ENCODE results near the gene EFCAB8. TPM values are rescaled to one million over a fixed set of nuclear protein-coding genes. Genes with fewer than 3 reads are reported as not detected.

The EFCAB8 gene
- total RNA-seq, 1 experiment from 2014 or later = not detected

DNA sequence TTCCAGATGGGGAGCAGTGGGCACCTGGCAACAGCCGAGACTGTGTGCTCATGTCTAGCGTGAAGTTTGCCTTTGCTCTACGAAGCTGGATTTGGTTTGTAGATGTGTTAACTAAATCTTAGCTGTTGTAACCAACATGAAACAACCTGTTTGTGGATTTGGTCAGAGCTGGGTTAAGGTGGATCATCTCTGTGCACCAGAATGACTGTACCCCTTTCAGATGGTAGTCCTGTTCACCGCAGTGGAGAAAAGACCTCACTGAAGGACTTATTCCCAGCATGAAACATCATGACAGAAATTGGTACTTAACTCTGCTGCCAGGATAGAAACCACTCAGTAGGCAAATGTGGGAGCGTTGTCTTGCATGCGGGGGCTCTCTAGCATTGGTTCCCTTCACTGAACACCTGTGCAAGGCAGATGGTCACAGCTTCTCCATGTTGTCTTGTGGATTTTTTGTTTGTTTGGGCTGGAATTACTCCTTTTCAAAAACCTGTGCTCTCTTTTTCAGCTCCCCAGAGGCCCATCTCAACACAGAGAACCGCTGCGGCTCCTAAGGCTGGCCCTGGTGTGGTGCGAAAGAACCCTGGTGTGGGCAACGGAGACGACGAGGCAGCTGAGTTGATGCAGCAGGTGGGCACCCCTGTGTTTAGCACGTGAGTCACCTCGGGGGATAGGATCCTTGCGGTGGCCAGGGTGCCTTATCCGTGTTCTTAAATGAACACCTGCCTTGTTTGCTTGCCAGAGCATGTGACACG is 19.3 kb upstream of the EFCAB8 start:
- TF ChIP-seq, protein P1, sequence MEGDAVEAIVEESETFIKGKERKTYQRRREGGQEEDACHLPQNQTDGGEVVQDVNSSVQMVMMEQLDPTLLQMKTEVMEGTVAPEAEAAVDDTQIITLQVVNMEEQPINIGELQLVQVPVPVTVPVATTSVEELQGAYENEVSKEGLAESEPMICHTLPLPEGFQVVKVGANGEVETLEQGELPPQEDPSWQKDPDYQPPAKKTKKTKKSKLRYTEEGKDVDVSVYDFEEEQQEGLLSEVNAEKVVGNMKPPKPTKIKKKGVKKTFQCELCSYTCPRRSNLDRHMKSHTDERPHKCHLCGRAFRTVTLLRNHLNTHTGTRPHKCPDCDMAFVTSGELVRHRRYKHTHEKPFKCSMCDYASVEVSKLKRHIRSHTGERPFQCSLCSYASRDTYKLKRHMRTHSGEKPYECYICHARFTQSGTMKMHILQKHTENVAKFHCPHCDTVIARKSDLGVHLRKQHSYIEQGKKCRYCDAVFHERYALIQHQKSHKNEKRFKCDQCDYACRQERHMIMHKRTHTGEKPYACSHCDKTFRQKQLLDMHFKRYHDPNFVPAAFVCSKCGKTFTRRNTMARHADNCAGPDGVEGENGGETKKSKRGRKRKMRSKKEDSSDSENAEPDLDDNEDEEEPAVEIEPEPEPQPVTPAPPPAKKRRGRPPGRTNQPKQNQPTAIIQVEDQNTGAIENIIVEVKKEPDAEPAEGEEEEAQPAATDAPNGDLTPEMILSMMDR (conservative IDR thresholded peaks at IDR 0.05; ENCODE audit: low read depth, low read length) = no peak
- TF ChIP-seq EZH2 (IDR thresholded peaks at IDR 0.05; ENCODE audit: low read length, unreplicated experiment) (no peak), EZH2phosphoT487 (IDR thresholded peaks at IDR 0.05; ENCODE audit: borderline replicate concordance, low read length) (no peak)
- Histone ChIP-seq H3K9ac (ENCODE audit: low read length) (no peak overlapping the region), H2AFZ (ENCODE audit: low read length) (no peak overlapping the region), H4K20me1 (ENCODE audit: low read length) (peaks cover 14% of the 10 kb centered on the region; the same call in 1 of the 2 replicates), H3K9me2 (replicated peaks; ENCODE audit: low read length) (no peaks in the 10 kb centered on the region), H3K27me3 (ENCODE audit: low read length) (no peaks in the 10 kb centered on the region), H3K9me3 (ENCODE audit: low read length) (no peaks in the 10 kb centered on the region), H3K4me1 (ENCODE audit: insufficient read depth, low read length) (no peaks in the 10 kb centered on the region), H3K4me3 (ENCODE audit: low read length) (no peak overlapping the region), H3K4me2 (ENCODE audit: low read length) (no peak overlapping the region), H3K79me2 (ENCODE audit: low read length) (peaks cover 38% of the 10 kb centered on the region), H3K27ac (ENCODE audit: low read length) (no peak overlapping the region), H3K36me3 (ENCODE audit: low read depth, low read length) (peaks cover 57% of the 10 kb centered on the region), H3F3A (ENCODE audit: low read length, unreplicated experiment) (no peaks in the 10 kb centered on the region)
- POLR2A ChIA-PET (ENCODE audit: unreplicated experiment) = no interaction called here
- ATAC-seq (no peak), DNase-seq (no peak)
- intact Hi-C loops (cut with micrococcal nuclease) = no loop called here
- BruUV-seq (replicated peaks) = no TSS peak
- CTCF ChIA-PET = no interaction called here

DNA sequence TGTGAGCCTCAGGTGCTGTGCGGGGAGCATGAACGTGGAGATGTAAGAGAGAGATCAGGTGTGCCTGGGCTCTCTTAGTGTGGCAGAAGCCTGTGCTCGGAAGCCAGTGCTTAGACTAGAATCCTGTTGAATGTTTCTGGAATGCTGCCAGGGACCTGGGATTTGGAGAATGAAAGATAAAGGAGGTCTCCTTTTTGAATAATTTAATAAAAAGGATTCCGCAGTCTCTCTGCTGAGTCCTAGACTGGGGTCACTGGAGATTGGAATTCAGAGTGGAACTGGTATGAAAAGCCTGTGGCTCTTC is 18.8 kb upstream of the EFCAB8 start:
- DNase-seq (no peak), ATAC-seq (no peak)
- Histone ChIP-seq H3K9me3 (ENCODE audit: low read length) (no peaks in the 10 kb centered on the region), H3F3A (ENCODE audit: low read length, unreplicated experiment) (no peaks in the 10 kb centered on the region), H3K4me2 (ENCODE audit: low read length) (no peak overlapping the region), H4K20me1 (ENCODE audit: low read length) (peaks cover 17% of the 10 kb centered on the region), H3K79me2 (ENCODE audit: low read length) (peaks cover 40% of the 10 kb centered on the region), H3K9me2 (replicated peaks; ENCODE audit: low read length) (no peaks in the 10 kb centered on the region), H3K27me3 (ENCODE audit: low read length) (no peaks in the 10 kb centered on the region), H3K4me3 (ENCODE audit: low read length) (no peak overlapping the region), H3K4me1 (ENCODE audit: insufficient read depth, low read length) (no peaks in the 10 kb centered on the region), H2AFZ (ENCODE audit: low read length) (no peak overlapping the region), H3K9ac (ENCODE audit: low read length) (no peak overlapping the region), H3K27ac (ENCODE audit: low read length) (no peak overlapping the region), H3K36me3 (ENCODE audit: low read depth, low read length) (peaks cover 54% of the 10 kb centered on the region)
- no TSS peak for BruUV-seq (replicated peaks)
- CTCF ChIA-PET = no interaction called here
- POLR2A ChIA-PET (ENCODE audit: unreplicated experiment) = no interaction called here
- TF ChIP-seq, protein P1 (conservative IDR thresholded peaks at IDR 0.05; ENCODE audit: low read depth, low read length) = no peak
- no peak for TF ChIP-seq EZH2phosphoT487 (IDR thresholded peaks at IDR 0.05; ENCODE audit: borderline replicate concordance, low read length)
- TF ChIP-seq EZH2 (IDR thresholded peaks at IDR 0.05; ENCODE audit: low read length, unreplicated experiment) = no peak
- intact Hi-C loops (cut with micrococcal nuclease) = no loop called here

DNA sequence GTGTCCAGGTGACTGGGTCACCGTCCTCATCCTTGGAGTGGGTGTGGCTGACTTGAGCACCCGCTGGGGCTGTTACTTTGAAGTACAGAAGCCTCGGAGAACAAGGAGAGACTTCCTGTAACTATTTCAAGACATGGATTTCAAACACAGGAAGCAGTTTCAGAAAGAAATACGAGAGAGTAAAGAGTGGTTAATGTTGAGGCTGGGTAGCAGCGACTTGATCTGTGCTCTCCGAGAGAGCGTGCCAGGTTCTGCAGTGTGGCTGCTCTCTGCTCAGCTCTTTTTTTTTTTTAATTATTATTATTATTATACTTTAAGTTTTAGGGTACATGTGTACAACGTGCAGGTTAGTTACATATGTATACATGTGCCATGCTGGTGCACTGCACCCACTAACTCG is 17.5 kb upstream of the EFCAB8 start:
- peaks cover 37% of the 10 kb centered on the region for H3K79me2 ChIP-seq (ENCODE audit: low read length)
- DNase-seq (no peak), ATAC-seq (no peak)
- ChIA-PET CTCF (no interaction called here), POLR2A (ENCODE audit: unreplicated experiment) (no interaction called here)
- no peak overlapping the region for H3K9ac ChIP-seq (ENCODE audit: low read length)
- no peak overlapping the region for H3K4me2 ChIP-seq (ENCODE audit: low read length)
- H3K36me3 ChIP-seq (ENCODE audit: low read depth, low read length) = peaks cover 56% of the 10 kb centered on the region
- no peaks in the 10 kb centered on the region for H3K4me1 ChIP-seq (ENCODE audit: insufficient read depth, low read length)
- TF ChIP-seq, protein P1 (conservative IDR thresholded peaks at IDR 0.05; ENCODE audit: low read depth, low read length) = no peak
- TF ChIP-seq EZH2 (IDR thresholded peaks at IDR 0.05; ENCODE audit: low read length, unreplicated experiment) (no peak), EZH2phosphoT487 (IDR thresholded peaks at IDR 0.05; ENCODE audit: borderline replicate concordance, low read length) (no peak)
- no peak overlapping the region for H3K27ac ChIP-seq (ENCODE audit: low read length)
- no peaks in the 10 kb centered on the region for H3K9me3 ChIP-seq (ENCODE audit: low read length)
- no peaks in the 10 kb centered on the region for H3K9me2 ChIP-seq (replicated peaks; ENCODE audit: low read length)
- peaks cover 20% of the 10 kb centered on the region; the same call in 1 of the 2 replicates for H4K20me1 ChIP-seq (ENCODE audit: low read length)
- no peak overlapping the region for H3K4me3 ChIP-seq (ENCODE audit: low read length)
- H3K27me3 ChIP-seq (ENCODE audit: low read length) = no peaks in the 10 kb centered on the region
- intact Hi-C loops (cut with micrococcal nuclease) = no loop called here
- no peaks in the 10 kb centered on the region for H3F3A ChIP-seq (ENCODE audit: low read length, unreplicated experiment)
- BruUV-seq (replicated peaks) = no TSS peak
- H2AFZ ChIP-seq (ENCODE audit: low read length) = no peak overlapping the region
